ENCODE results near the gene IRAK2. TPM values are rescaled to one million over a fixed set of nuclear protein-coding genes. Genes with fewer than 3 reads are reported as not detected.
A peak's percentile ranks its signal among the peaks of the same experiment; 100 is the strongest.

IRAK2 gene
- total and polyA plus RNA-seq, 7 donors = 1.1 to 6.1 (median 2.8) TPM

DNA sequence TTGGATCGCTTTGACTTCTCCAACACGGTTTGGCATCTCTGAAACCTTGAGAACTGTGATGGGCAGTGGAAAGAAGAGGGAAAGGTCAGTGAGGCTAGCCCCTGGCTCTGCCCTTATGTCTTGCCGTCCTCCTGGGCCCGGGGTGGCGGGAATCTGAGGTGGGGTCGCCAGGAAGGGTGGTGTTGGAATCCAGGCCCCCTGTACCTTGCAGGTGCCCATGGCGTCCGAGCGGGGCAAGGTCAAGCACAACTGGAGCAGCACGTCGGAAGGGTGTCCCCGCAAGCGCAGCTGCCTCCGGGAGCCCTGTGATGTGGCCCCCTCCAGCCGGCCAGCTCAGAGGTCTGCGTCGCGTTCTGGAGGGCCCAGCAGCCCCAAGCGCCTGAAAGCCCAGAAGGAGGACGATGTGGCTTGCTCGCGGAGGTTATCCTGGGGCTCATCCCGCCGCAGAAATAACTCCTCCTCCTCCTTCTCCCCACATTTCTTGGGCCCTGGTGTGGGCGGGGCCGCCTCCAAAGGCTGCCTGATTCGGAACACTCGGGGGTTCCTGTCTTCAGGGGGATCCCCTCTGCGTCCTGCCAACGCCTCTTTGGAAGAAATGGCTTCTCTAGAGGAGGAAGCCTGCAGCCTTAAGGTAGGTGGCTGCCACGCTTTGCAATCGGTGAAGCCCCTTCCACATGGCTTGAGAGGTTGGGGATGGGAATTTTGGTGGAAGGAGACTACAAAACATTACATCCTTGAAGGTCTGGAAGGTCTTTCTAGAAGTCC, 84.4 kb downstream of the IRAK2 start:
- H3K9me3 ChIP-seq = peaks cover 0 to 11% (median 4%) of the 10 kb centered on the region in 4 donors
- H3K4me3 ChIP-seq = peak overlapping the region; percentile 58 to 85 (median 64)
- H3K27me3 ChIP-seq = no peaks in the 10 kb centered on the region
- 1% methylated on average over 32 of the region's 32 CpGs for WGBS, 2 donors
- H3K4me1 ChIP-seq = peaks cover 0 to 32% (median 28%) of the 10 kb centered on the region in 4 donors
- peak overlapping the region; percentile 84 to 95 (median 87) for H3K27ac ChIP-seq
- DNase-seq = peak; percentile 77
- intact Hi-C loops (cut with DNase I) = loop anchor here (2.0 to 5.0 kb wide), 2 partner anchors 73 to 108 kb away; partner anchors contain the start of genes SEC13 and VHL
- TF ChIP-seq POLR2AphosphoS5 (IDR thresholded peaks at IDR 0.05) (peak in 2 of 4 donors; percentile 8 to 16), EP300 (IDR thresholded peaks at IDR 0.05) (no peak), POLR2A (IDR thresholded peaks at IDR 0.05) (no peak)
- TF ChIP-seq, protein P1, sequence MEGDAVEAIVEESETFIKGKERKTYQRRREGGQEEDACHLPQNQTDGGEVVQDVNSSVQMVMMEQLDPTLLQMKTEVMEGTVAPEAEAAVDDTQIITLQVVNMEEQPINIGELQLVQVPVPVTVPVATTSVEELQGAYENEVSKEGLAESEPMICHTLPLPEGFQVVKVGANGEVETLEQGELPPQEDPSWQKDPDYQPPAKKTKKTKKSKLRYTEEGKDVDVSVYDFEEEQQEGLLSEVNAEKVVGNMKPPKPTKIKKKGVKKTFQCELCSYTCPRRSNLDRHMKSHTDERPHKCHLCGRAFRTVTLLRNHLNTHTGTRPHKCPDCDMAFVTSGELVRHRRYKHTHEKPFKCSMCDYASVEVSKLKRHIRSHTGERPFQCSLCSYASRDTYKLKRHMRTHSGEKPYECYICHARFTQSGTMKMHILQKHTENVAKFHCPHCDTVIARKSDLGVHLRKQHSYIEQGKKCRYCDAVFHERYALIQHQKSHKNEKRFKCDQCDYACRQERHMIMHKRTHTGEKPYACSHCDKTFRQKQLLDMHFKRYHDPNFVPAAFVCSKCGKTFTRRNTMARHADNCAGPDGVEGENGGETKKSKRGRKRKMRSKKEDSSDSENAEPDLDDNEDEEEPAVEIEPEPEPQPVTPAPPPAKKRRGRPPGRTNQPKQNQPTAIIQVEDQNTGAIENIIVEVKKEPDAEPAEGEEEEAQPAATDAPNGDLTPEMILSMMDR (IDR thresholded peaks at IDR 0.05) = no peak
- peaks cover 0 to 27% (median 5%) of the 10 kb centered on the region in 4 donors for H3K36me3 ChIP-seq

DNA sequence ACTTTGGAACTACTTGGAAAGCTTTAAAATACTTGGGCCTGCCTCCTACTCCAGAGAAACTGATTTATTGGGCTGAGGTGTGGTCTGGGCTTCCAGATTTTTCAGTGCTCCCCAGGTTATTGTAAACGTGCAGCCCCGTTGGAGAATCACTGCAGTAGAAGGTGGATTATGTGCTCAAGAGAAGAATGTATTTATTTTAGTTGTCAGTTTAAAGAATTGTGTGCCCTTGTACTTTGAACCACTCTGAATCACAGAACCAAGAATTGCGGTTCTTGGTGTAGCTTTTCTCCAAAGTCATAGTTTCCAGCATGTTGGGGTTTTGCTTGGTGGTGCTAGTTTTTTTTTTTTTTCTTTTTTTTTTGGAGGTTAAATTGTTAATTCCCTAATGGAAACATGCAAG, 85.1 kb downstream of the IRAK2 start:
- Histone ChIP-seq H3K4me3 (peak overlapping the region; percentile 58 to 85 (median 64)), H3K27me3 (no peaks in the 10 kb centered on the region), H3K36me3 (peaks cover 0 to 30% (median 7%) of the 10 kb centered on the region in 4 donors), H3K9me3 (peaks cover 0 to 8% (median 4%) of the 10 kb centered on the region in 4 donors), H3K4me1 (peaks cover 0 to 34% (median 28%) of the 10 kb centered on the region in 4 donors), H3K27ac (peak overlapping the region; percentile 84 to 95 (median 87))
- TF ChIP-seq, protein P1 (IDR thresholded peaks at IDR 0.05) = no peak
- no peak for TF ChIP-seq POLR2A (IDR thresholded peaks at IDR 0.05)
- no peak for TF ChIP-seq POLR2AphosphoS5 (IDR thresholded peaks at IDR 0.05)
- no peak for TF ChIP-seq EP300 (IDR thresholded peaks at IDR 0.05)
- 8 to 23% methylated on average over 3 of the region's 3 CpGs for WGBS, 2 donors
- DNase-seq = no peak
- intact Hi-C loops (cut with DNase I) = loop anchor here (2.0 to 5.0 kb wide), 2 partner anchors 72 to 109 kb away; partner anchors contain the start of genes SEC13 and VHL

DNA sequence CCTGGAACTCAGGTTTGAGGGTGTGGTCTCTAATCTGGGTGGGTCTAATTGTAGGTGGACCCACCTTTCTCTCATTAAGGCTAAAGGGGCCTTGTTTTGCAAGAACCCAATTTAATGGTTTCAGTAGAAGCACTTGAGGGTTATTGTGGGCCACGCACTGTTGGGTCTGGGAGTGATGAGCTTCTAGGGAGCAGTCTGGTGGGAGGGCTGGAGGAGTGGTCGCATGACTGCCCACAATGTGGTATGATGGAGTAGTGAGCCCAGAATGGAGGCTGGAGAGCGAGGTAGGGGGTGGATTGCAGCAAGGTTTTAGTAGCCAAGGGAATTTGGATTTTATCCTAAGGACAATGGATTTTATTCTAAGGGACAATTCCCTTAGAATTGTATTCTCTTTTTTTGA, 86.3 kb downstream of the IRAK2 start:
- WGBS, 2 donors = 92 to 93% methylated on average over 3 of the region's 3 CpGs
- Histone ChIP-seq H3K27ac (no peak overlapping the region), H3K27me3 (no peaks in the 10 kb centered on the region), H3K4me3 (no peak overlapping the region), H3K4me1 (peaks cover 0 to 34% (median 28%) of the 10 kb centered on the region in 4 donors), H3K9me3 (no peaks in the 10 kb centered on the region), H3K36me3 (peaks cover under 1 to 41% (median 7%) of the 10 kb centered on the region in 4 donors)
- DNase-seq = no peak
- intact Hi-C loops (cut with DNase I) = no loop called here
- TF ChIP-seq EP300 (IDR thresholded peaks at IDR 0.05) (no peak), POLR2AphosphoS5 (IDR thresholded peaks at IDR 0.05) (no peak), POLR2A (IDR thresholded peaks at IDR 0.05) (no peak)
- TF ChIP-seq, protein P1 (IDR thresholded peaks at IDR 0.05) = no peak

DNA sequence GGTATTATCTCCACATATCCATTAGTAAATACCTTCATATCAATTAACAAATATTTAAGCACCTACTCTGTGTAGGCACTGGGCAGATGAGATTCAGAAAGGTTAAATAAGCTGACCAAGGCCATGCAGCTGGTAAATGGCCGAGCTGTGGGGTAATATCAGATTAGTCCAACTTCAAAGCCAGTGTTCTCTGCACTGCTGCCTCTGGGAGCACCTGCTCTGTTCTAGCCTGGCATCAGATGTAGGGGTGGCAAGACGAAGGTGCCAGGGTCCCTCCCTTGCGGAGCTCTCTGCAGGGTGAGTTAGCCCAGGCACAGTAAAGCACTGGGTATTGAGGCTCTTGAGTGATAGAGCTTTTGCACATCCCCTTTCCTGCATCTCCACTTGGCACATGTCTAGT, 89.0 kb downstream of the IRAK2 start:
- H3K27ac ChIP-seq = no peak overlapping the region
- TF ChIP-seq POLR2A (IDR thresholded peaks at IDR 0.05) (no peak), EP300 (IDR thresholded peaks at IDR 0.05) (no peak), POLR2AphosphoS5 (IDR thresholded peaks at IDR 0.05) (no peak)
- TF ChIP-seq, protein P1 (IDR thresholded peaks at IDR 0.05) = no peak
- H3K4me1 ChIP-seq = peaks cover 0 to 34% (median 26%) of the 10 kb centered on the region in 4 donors
- H3K36me3 ChIP-seq = peaks cover 6 to 51% (median 7%) of the 10 kb centered on the region in 4 donors
- no peaks in the 10 kb centered on the region for H3K9me3 ChIP-seq
- H3K27me3 ChIP-seq = no peaks in the 10 kb centered on the region
- WGBS, 2 donors = 93 to 95% methylated on average over 3 of the region's 3 CpGs
- no peak for DNase-seq
- intact Hi-C loops (cut with DNase I) = no loop called here
- H3K4me3 ChIP-seq = no peak overlapping the region
